ENCODE measurements around the gene IBSP.

IBSP gene

GRCh38 chr4:87803421-87803820 lies 4.1 kb downstream of the IBSP start:
- Histone ChIP-seq H3K27me3 (ENCODE audit: control insufficient read depth in 3 of 3, insufficient read depth in 3 of 3, low read depth in 1 of 3, low read length in 3 of 3) (no peaks in the 10 kb centered on the region), H2AK5ac (ENCODE audit: low read depth, low read length) (no peak overlapping the region), H3K14ac (ENCODE audit: low read length) (no peak overlapping the region), H3K36me3 (replicated peaks in 1 of 2; ENCODE audit: control insufficient read depth in 2 of 2, insufficient read depth in 2 of 2, low read length in 2 of 2) (no peaks in the 10 kb centered on the region), H3K9ac (ENCODE audit: low read depth, low read length, poor library complexity) (no peak overlapping the region), H3K4ac (ENCODE audit: low read length) (no peak overlapping the region), H2AFZ (ENCODE audit: low read length) (no peak overlapping the region), H3K18ac (ENCODE audit: low read length) (no peak overlapping the region), H2BK5ac (ENCODE audit: low read length) (no peak overlapping the region), H3K79me1 (ENCODE audit: low read depth, low read length) (peaks cover 2% of the 10 kb centered on the region), H3K4me1 (ENCODE audit: control insufficient read depth in 2 of 2, insufficient read depth in 1 of 2, low read depth in 1 of 2, low read length in 2 of 2) (no peaks in the 10 kb centered on the region), H3K4me3 (ENCODE audit: low read length in 2 of 2) (no peak overlapping the region), H2BK15ac (ENCODE audit: low read length) (no peak overlapping the region), H4K8ac (ENCODE audit: low read depth, low read length) (no peak overlapping the region), H3K23ac (ENCODE audit: low read depth, low read length, poor library complexity) (no peak overlapping the region), H3K9me3 (replicated peaks in 1 of 2; ENCODE audit: control insufficient read depth in 2 of 2, insufficient read depth in 1 of 2, low read depth in 1 of 2, low read length in 2 of 2) (no peaks in the 10 kb centered on the region), H2BK120ac (ENCODE audit: low read depth, low read length) (no peak overlapping the region), H4K91ac (ENCODE audit: low read depth, low read length, poor library complexity) (no peak overlapping the region), H2BK12ac (ENCODE audit: low read length) (no peak overlapping the region), H3K27ac (replicated peaks; ENCODE audit: low read length) (no peak overlapping the region), H3K4me2 (ENCODE audit: insufficient read depth, low read length, poor library complexity, severe bottlenecking) (no peak overlapping the region)
- WGBS, 2 donors (ENCODE audit: extremely low coverage in 2 of 2, insufficient read length in 2 of 2, insufficient replicate concordance in 1 of 2): no CpG with 5 or more reads among the region's 2 CpGs
- DNase-seq (ENCODE audit: low spot score): no peak

- no peak overlapping the region for H2BK12ac ChIP-seq (ENCODE audit: low read length)
- H3K4ac ChIP-seq (ENCODE audit: low read length): no peak overlapping the region
- H3K9me3 ChIP-seq (replicated peaks in 1 of 2; ENCODE audit: control insufficient read depth in 2 of 2, insufficient read depth in 1 of 2, low read depth in 1 of 2, low read length in 2 of 2): no peaks in the 10 kb centered on the region
- H3K4me3 ChIP-seq (ENCODE audit: low read length in 2 of 2): no peak overlapping the region
- no peak overlapping the region for H3K23ac ChIP-seq (ENCODE audit: low read depth, low read length, poor library complexity)
- no peak overlapping the region for H2BK5ac ChIP-seq (ENCODE audit: low read length)
- WGBS, 2 donors (ENCODE audit: extremely low coverage in 2 of 2, insufficient read length in 2 of 2, insufficient replicate concordance in 1 of 2): no CpG with 5 or more reads among the region's 2 CpGs
- H3K27ac ChIP-seq (replicated peaks; ENCODE audit: low read length): no peak overlapping the region
- H3K9ac ChIP-seq (ENCODE audit: low read depth, low read length, poor library complexity): no peak overlapping the region
- no peak overlapping the region for H2AFZ ChIP-seq (ENCODE audit: low read length)
- no peak overlapping the region for H4K91ac ChIP-seq (ENCODE audit: low read depth, low read length, poor library complexity)
- H2BK15ac ChIP-seq (ENCODE audit: low read length): no peak overlapping the region
- H3K18ac ChIP-seq (ENCODE audit: low read length): no peak overlapping the region
- H2BK120ac ChIP-seq (ENCODE audit: low read depth, low read length): no peak overlapping the region
- no peaks in the 10 kb centered on the region for H3K27me3 ChIP-seq (ENCODE audit: control insufficient read depth in 3 of 3, insufficient read depth in 3 of 3, low read depth in 1 of 3, low read length in 3 of 3)
- no peak overlapping the region for H2AK5ac ChIP-seq (ENCODE audit: low read depth, low read length)
- H3K4me2 ChIP-seq (ENCODE audit: insufficient read depth, low read length, poor library complexity, severe bottlenecking): no peak overlapping the region
- no peak overlapping the region for H3K14ac ChIP-seq (ENCODE audit: low read length)
- no peaks in the 10 kb centered on the region for H3K4me1 ChIP-seq (ENCODE audit: control insufficient read depth in 2 of 2, insufficient read depth in 1 of 2, low read depth in 1 of 2, low read length in 2 of 2)
- peaks cover 2% of the 10 kb centered on the region for H3K79me1 ChIP-seq (ENCODE audit: low read depth, low read length)
- no peak overlapping the region for H4K8ac ChIP-seq (ENCODE audit: low read depth, low read length)
- no peaks in the 10 kb centered on the region for H3K36me3 ChIP-seq (replicated peaks in 1 of 2; ENCODE audit: control insufficient read depth in 2 of 2, insufficient read depth in 2 of 2, low read length in 2 of 2)
- DNase-seq (ENCODE audit: low spot score): no peak
Measured at GRCh38 chr4:87804871-87805270, 5.5 kb downstream of the IBSP start.

- H3K36me3 ChIP-seq (replicated peaks in 1 of 2; ENCODE audit: control insufficient read depth in 2 of 2, insufficient read depth in 2 of 2, low read length in 2 of 2): no peaks in the 10 kb centered on the region
- H3K23ac ChIP-seq (ENCODE audit: low read depth, low read length, poor library complexity): no peak overlapping the region
- no peak overlapping the region for H2AFZ ChIP-seq (ENCODE audit: low read length)
- no peak overlapping the region for H3K27ac ChIP-seq (replicated peaks; ENCODE audit: low read length)
- WGBS, 2 donors (ENCODE audit: extremely low coverage in 2 of 2, insufficient read length in 2 of 2, insufficient replicate concordance in 1 of 2): no CpG with 5 or more reads among the region's 2 CpGs
- DNase-seq (ENCODE audit: low spot score): no peak
- H4K8ac ChIP-seq (ENCODE audit: low read depth, low read length): no peak overlapping the region
- H4K91ac ChIP-seq (ENCODE audit: low read depth, low read length, poor library complexity): no peak overlapping the region
- H3K4me3 ChIP-seq (ENCODE audit: low read length in 2 of 2): no peak overlapping the region
- H3K14ac ChIP-seq (ENCODE audit: low read length): no peak overlapping the region
- H2AK5ac ChIP-seq (ENCODE audit: low read depth, low read length): no peak overlapping the region
- peaks cover 2% of the 10 kb centered on the region for H3K79me1 ChIP-seq (ENCODE audit: low read depth, low read length)
- no peak overlapping the region for H2BK5ac ChIP-seq (ENCODE audit: low read length)
- no peaks in the 10 kb centered on the region for H3K9me3 ChIP-seq (replicated peaks in 1 of 2; ENCODE audit: control insufficient read depth in 2 of 2, insufficient read depth in 1 of 2, low read depth in 1 of 2, low read length in 2 of 2)
- H3K4me1 ChIP-seq (ENCODE audit: control insufficient read depth in 2 of 2, insufficient read depth in 1 of 2, low read depth in 1 of 2, low read length in 2 of 2): no peaks in the 10 kb centered on the region
- H2BK120ac ChIP-seq (ENCODE audit: low read depth, low read length): no peak overlapping the region
- no peaks in the 10 kb centered on the region for H3K27me3 ChIP-seq (ENCODE audit: control insufficient read depth in 3 of 3, insufficient read depth in 3 of 3, low read depth in 1 of 3, low read length in 3 of 3)
- H3K4me2 ChIP-seq (ENCODE audit: insufficient read depth, low read length, poor library complexity, severe bottlenecking): no peak overlapping the region
- H3K4ac ChIP-seq (ENCODE audit: low read length): no peak overlapping the region
- H2BK15ac ChIP-seq (ENCODE audit: low read length): no peak overlapping the region
- no peak overlapping the region for H3K18ac ChIP-seq (ENCODE audit: low read length)
- H3K9ac ChIP-seq (ENCODE audit: low read depth, low read length, poor library complexity): no peak overlapping the region
- no peak overlapping the region for H2BK12ac ChIP-seq (ENCODE audit: low read length)
Measured at GRCh38 chr4:87805971-87806370, 6.6 kb downstream of the IBSP start.

- Histone ChIP-seq H2BK5ac (ENCODE audit: low read length) (no peak overlapping the region), H4K91ac (ENCODE audit: low read depth, low read length, poor library complexity) (no peak overlapping the region), H4K8ac (ENCODE audit: low read depth, low read length) (no peak overlapping the region), H3K18ac (ENCODE audit: low read length) (no peak overlapping the region), H3K27me3 (ENCODE audit: control insufficient read depth in 3 of 3, insufficient read depth in 3 of 3, low read depth in 1 of 3, low read length in 3 of 3) (no peaks in the 10 kb centered on the region), H2BK12ac (ENCODE audit: low read length) (no peak overlapping the region), H2AFZ (ENCODE audit: low read length) (no peak overlapping the region), H3K9me3 (replicated peaks in 1 of 2; ENCODE audit: control insufficient read depth in 2 of 2, insufficient read depth in 1 of 2, low read depth in 1 of 2, low read length in 2 of 2) (no peaks in the 10 kb centered on the region), H3K4me3 (ENCODE audit: low read length in 2 of 2) (no peak overlapping the region), H3K27ac (replicated peaks; ENCODE audit: low read length) (no peak overlapping the region), H3K4me1 (ENCODE audit: control insufficient read depth in 2 of 2, insufficient read depth in 1 of 2, low read depth in 1 of 2, low read length in 2 of 2) (no peaks in the 10 kb centered on the region), H3K4me2 (ENCODE audit: insufficient read depth, low read length, poor library complexity, severe bottlenecking) (no peak overlapping the region), H3K36me3 (replicated peaks in 1 of 2; ENCODE audit: control insufficient read depth in 2 of 2, insufficient read depth in 2 of 2, low read length in 2 of 2) (no peaks in the 10 kb centered on the region), H3K79me1 (ENCODE audit: low read depth, low read length) (peaks cover 1% of the 10 kb centered on the region), H3K9ac (ENCODE audit: low read depth, low read length, poor library complexity) (no peak overlapping the region), H2BK15ac (ENCODE audit: low read length) (no peak overlapping the region), H3K4ac (ENCODE audit: low read length) (no peak overlapping the region), H3K23ac (ENCODE audit: low read depth, low read length, poor library complexity) (no peak overlapping the region), H2BK120ac (ENCODE audit: low read depth, low read length) (no peak overlapping the region), H3K14ac (ENCODE audit: low read length) (no peak overlapping the region), H2AK5ac (ENCODE audit: low read depth, low read length) (no peak overlapping the region)
- DNase-seq (ENCODE audit: low spot score): no peak
- no CpG with 5 or more reads among the region's 3 CpGs for WGBS, 2 donors (ENCODE audit: extremely low coverage in 2 of 2, insufficient read length in 2 of 2, insufficient replicate concordance in 1 of 2)
Measured at GRCh38 chr4:87806520-87806919, 7.2 kb downstream of the IBSP start.
